ENCODE data around the gene NEUROD2.

The NEUROD2 gene

GRCh38 chr17:39603304-39604016, 4.3 kb downstream of the NEUROD2 start:
- Histone ChIP-seq H3K4me2 (ENCODE audit: low read length) (no peak overlapping the region), H3K4me1 (ENCODE audit: control insufficient read depth, insufficient read depth, low read length) (no peaks in the 10 kb centered on the region), H3K4me3 (ENCODE audit: low read length) (no peak overlapping the region), H3K36me3 (ENCODE audit: insufficient read depth, low read length) (no peaks in the 10 kb centered on the region), H3K9ac (ENCODE audit: low read depth, low read length) (no peak overlapping the region), H3K27me3 (ENCODE audit: control insufficient read depth, insufficient read depth, low read length) (peaks cover 95% of the 10 kb centered on the region), H3K9me3 (replicated peaks; ENCODE audit: low read length) (no peaks in the 10 kb centered on the region)

GRCh38 chr17:39602533-39603303, 5.0 kb downstream of the NEUROD2 start:
- Histone ChIP-seq H3K9me3 (replicated peaks; ENCODE audit: low read length) (no peaks in the 10 kb centered on the region), H3K4me2 (ENCODE audit: low read length) (no peak overlapping the region), H3K36me3 (ENCODE audit: insufficient read depth, low read length) (no peaks in the 10 kb centered on the region), H3K27me3 (ENCODE audit: control insufficient read depth, insufficient read depth, low read length) (peaks cover 95% of the 10 kb centered on the region), H3K9ac (ENCODE audit: low read depth, low read length) (no peak overlapping the region), H3K4me1 (ENCODE audit: control insufficient read depth, insufficient read depth, low read length) (no peaks in the 10 kb centered on the region), H3K4me3 (ENCODE audit: low read length) (no peak overlapping the region)

GRCh38 chr17:39601758-39602532, 5.8 kb downstream of the NEUROD2 start:
- no peaks in the 10 kb centered on the region for H3K9me3 ChIP-seq (replicated peaks; ENCODE audit: low read length)
- no peaks in the 10 kb centered on the region for H3K36me3 ChIP-seq (ENCODE audit: insufficient read depth, low read length)
- H3K4me3 ChIP-seq (ENCODE audit: low read length): no peak overlapping the region
- H3K4me2 ChIP-seq (ENCODE audit: low read length): no peak overlapping the region
- H3K4me1 ChIP-seq (ENCODE audit: control insufficient read depth, insufficient read depth, low read length): no peaks in the 10 kb centered on the region
- peaks cover 97% of the 10 kb centered on the region for H3K27me3 ChIP-seq (ENCODE audit: control insufficient read depth, insufficient read depth, low read length)
- H3K9ac ChIP-seq (ENCODE audit: low read depth, low read length): no peak overlapping the region

- Histone ChIP-seq H3K36me3 (ENCODE audit: insufficient read depth, low read length) (no peaks in the 10 kb centered on the region), H3K4me3 (ENCODE audit: low read length) (no peak overlapping the region), H3K27me3 (ENCODE audit: control insufficient read depth, insufficient read depth, low read length) (peaks cover 99% of the 10 kb centered on the region), H3K9me3 (replicated peaks; ENCODE audit: low read length) (no peaks in the 10 kb centered on the region), H3K9ac (ENCODE audit: low read depth, low read length) (no peak overlapping the region), H3K4me1 (ENCODE audit: control insufficient read depth, insufficient read depth, low read length) (no peaks in the 10 kb centered on the region), H3K4me2 (ENCODE audit: low read length) (no peak overlapping the region)
Observed at GRCh38 chr17:39600997-39601597, 6.6 kb downstream of the NEUROD2 start.

GRCh38 chr17:39600288-39600996, 7.3 kb downstream of the NEUROD2 start:
- Histone ChIP-seq H3K4me1 (ENCODE audit: control insufficient read depth, insufficient read depth, low read length) (no peaks in the 10 kb centered on the region), H3K27me3 (ENCODE audit: control insufficient read depth, insufficient read depth, low read length) (peaks cover 99% of the 10 kb centered on the region), H3K36me3 (ENCODE audit: insufficient read depth, low read length) (no peaks in the 10 kb centered on the region), H3K9me3 (replicated peaks; ENCODE audit: low read length) (no peaks in the 10 kb centered on the region), H3K9ac (ENCODE audit: low read depth, low read length) (no peak overlapping the region), H3K4me2 (ENCODE audit: low read length) (no peak overlapping the region), H3K4me3 (ENCODE audit: low read length) (no peak overlapping the region)

GRCh38 chr17:39599665-39600231, 8.0 kb downstream of the NEUROD2 start:
- H3K27me3 ChIP-seq (ENCODE audit: control insufficient read depth, insufficient read depth, low read length): peaks cover 99% of the 10 kb centered on the region
- no peaks in the 10 kb centered on the region for H3K9me3 ChIP-seq (replicated peaks; ENCODE audit: low read length)
- H3K4me2 ChIP-seq (ENCODE audit: low read length): no peak overlapping the region
- no peak overlapping the region for H3K9ac ChIP-seq (ENCODE audit: low read depth, low read length)
- no peaks in the 10 kb centered on the region for H3K36me3 ChIP-seq (ENCODE audit: insufficient read depth, low read length)
- no peaks in the 10 kb centered on the region for H3K4me1 ChIP-seq (ENCODE audit: control insufficient read depth, insufficient read depth, low read length)
- H3K4me3 ChIP-seq (ENCODE audit: low read length): no peak overlapping the region

- Histone ChIP-seq H3K4me2 (ENCODE audit: low read length) (peak overlapping the region; percentile 33), H3K9ac (ENCODE audit: low read depth, low read length) (no peak overlapping the region), H3K4me3 (ENCODE audit: low read length) (no peak overlapping the region), H3K4me1 (ENCODE audit: control insufficient read depth, insufficient read depth, low read length) (no peaks in the 10 kb centered on the region), H3K36me3 (ENCODE audit: insufficient read depth, low read length) (no peaks in the 10 kb centered on the region), H3K9me3 (replicated peaks; ENCODE audit: low read length) (no peaks in the 10 kb centered on the region), H3K27me3 (ENCODE audit: control insufficient read depth, insufficient read depth, low read length) (peaks cover 96% of the 10 kb centered on the region)
Observed at GRCh38 chr17:39599004-39599664, 8.6 kb downstream of the NEUROD2 start.

- Histone ChIP-seq H3K9me3 (replicated peaks; ENCODE audit: low read length) (no peaks in the 10 kb centered on the region), H3K27me3 (ENCODE audit: control insufficient read depth, insufficient read depth, low read length) (peaks cover 92% of the 10 kb centered on the region), H3K4me3 (ENCODE audit: low read length) (no peak overlapping the region), H3K4me1 (ENCODE audit: control insufficient read depth, insufficient read depth, low read length) (no peaks in the 10 kb centered on the region), H3K36me3 (ENCODE audit: insufficient read depth, low read length) (no peaks in the 10 kb centered on the region), H3K9ac (ENCODE audit: low read depth, low read length) (no peak overlapping the region), H3K4me2 (ENCODE audit: low read length) (peak overlapping the region; percentile 33)
Observed at GRCh38 chr17:39598630-39599003, 9.1 kb downstream of the NEUROD2 start.

- Histone ChIP-seq H3K4me2 (ENCODE audit: low read length) (no peak overlapping the region), H3K4me1 (ENCODE audit: control insufficient read depth, insufficient read depth, low read length) (no peaks in the 10 kb centered on the region), H3K27me3 (ENCODE audit: control insufficient read depth, insufficient read depth, low read length) (peaks cover 92% of the 10 kb centered on the region), H3K36me3 (ENCODE audit: insufficient read depth, low read length) (no peaks in the 10 kb centered on the region), H3K4me3 (ENCODE audit: low read length) (no peak overlapping the region), H3K9ac (ENCODE audit: low read depth, low read length) (no peak overlapping the region), H3K9me3 (replicated peaks; ENCODE audit: low read length) (no peaks in the 10 kb centered on the region)
Observed at GRCh38 chr17:39598047-39598481, 9.7 kb downstream of the NEUROD2 start.

- H3K36me3 ChIP-seq (ENCODE audit: insufficient read depth, low read length): no peaks in the 10 kb centered on the region
- peaks cover 92% of the 10 kb centered on the region for H3K27me3 ChIP-seq (ENCODE audit: control insufficient read depth, insufficient read depth, low read length)
- H3K4me1 ChIP-seq (ENCODE audit: control insufficient read depth, insufficient read depth, low read length): no peaks in the 10 kb centered on the region
- H3K4me3 ChIP-seq (ENCODE audit: low read length): no peak overlapping the region
- no peak overlapping the region for H3K9ac ChIP-seq (ENCODE audit: low read depth, low read length)
- no peaks in the 10 kb centered on the region for H3K9me3 ChIP-seq (replicated peaks; ENCODE audit: low read length)
- H3K4me2 ChIP-seq (ENCODE audit: low read length): no peak overlapping the region
Observed at GRCh38 chr17:39597372-39598046, 10.2 kb downstream of the NEUROD2 start.

All from skeletal muscle satellite cell (primary cell).